LHCN-M2 (cell line): ENCODE data around the gene FAM200C. TPM values are rescaled to one million over a fixed set of nuclear protein-coding genes. Genes with fewer than 3 reads are reported as not detected.

Source experiments
- DNase-seq: peaks from one replicate; pipeline ENCODE4 v3.0.0-alpha.2; 2012; ENCODE audit warnings: low read depth
- total RNA-seq: library from RNA; depleted of rRNA; stranded (reverse); fragments of >200 nt; gene quantifications from 2 replicates; pipeline ENCODE4 v1.2.3, GENCODE V29; 2014

Gene FAM200C
- total RNA-seq, 1 experiment from 2014 or later: 5.6 TPM

GRCh38 chr5:160367261-160367660, 32.6 kb downstream of the FAM200C start:
- no peak for DNase-seq

GRCh38 chr5:160366230-160366629, 33.6 kb downstream of the FAM200C start:
- DNase-seq: no peak

- peak; percentile 73 for DNase-seq
Measured at GRCh38 chr5:160363660-160364395, 36.0 kb downstream of the FAM200C start.

- no peak for DNase-seq
Measured at GRCh38 chr5:160363211-160363610, 36.6 kb downstream of the FAM200C start.

- DNase-seq: no peak
Measured at GRCh38 chr5:160361624-160362228, 38.1 kb downstream of the FAM200C start.

- DNase-seq: no peak
Measured at GRCh38 chr5:160360310-160360709, 39.5 kb downstream of the FAM200C start.

- DNase-seq: no peak
Measured at GRCh38 chr5:160359816-160360215, 40.0 kb downstream of the FAM200C start.

GRCh38 chr5:160359242-160359641, 40.6 kb downstream of the FAM200C start:
- DNase-seq: no peak

GRCh38 chr5:160357861-160358411, 41.9 kb downstream of the FAM200C start:
- DNase-seq: no peak

- no peak for DNase-seq
Measured at GRCh38 chr5:160357394-160357793, 42.5 kb downstream of the FAM200C start.

GRCh38 chr5:160356550-160357347, 43.1 kb downstream of the FAM200C start:
- DNase-seq: no peak

- no peak for DNase-seq
Measured at GRCh38 chr5:160354666-160355065, 45.2 kb downstream of the FAM200C start.

- no peak for DNase-seq
Measured at GRCh38 chr5:160353379-160353778, 46.5 kb downstream of the FAM200C start.

GRCh38 chr5:160352308-160352707, 47.5 kb downstream of the FAM200C start:
- no peak for DNase-seq

GRCh38 chr5:160349935-160350303, 49.9 kb downstream of the FAM200C start:
- DNase-seq: no peak

- DNase-seq: no peak
Measured at GRCh38 chr5:160349249-160349934, 50.5 kb downstream of the FAM200C start.

- DNase-seq: no peak
Measured at GRCh38 chr5:160348080-160348479, 51.8 kb downstream of the FAM200C start.

GRCh38 chr5:160347448-160347847, 52.4 kb downstream of the FAM200C start:
- DNase-seq: no peak
